Stimulated activated CD8-positive, alpha-beta memory T cell treated with anti-CD3 and anti-CD28 coated beads, Interleukin-15, amount 100 ng/mL, for 48 hours (primary cell): ENCODE results near the gene MYO9B.
"Not testable (repeated sequence)": the region's sequence is repeated elsewhere in the genome, so short reads cannot be mapped to it uniquely, and the experiment has no call there.

Source experiments
- DNase-seq, 2 donors: peaks; one replicate each; pipeline ENCODE4 v3.0.0-alpha.2; 2020; ENCODE audit warnings: low read depth in 2 of 2

Gene MYO9B

GRCh38 chr19:17180997-17181702 lies 105.6 kb downstream of the MYO9B start:
- no peak for DNase-seq

DNA sequence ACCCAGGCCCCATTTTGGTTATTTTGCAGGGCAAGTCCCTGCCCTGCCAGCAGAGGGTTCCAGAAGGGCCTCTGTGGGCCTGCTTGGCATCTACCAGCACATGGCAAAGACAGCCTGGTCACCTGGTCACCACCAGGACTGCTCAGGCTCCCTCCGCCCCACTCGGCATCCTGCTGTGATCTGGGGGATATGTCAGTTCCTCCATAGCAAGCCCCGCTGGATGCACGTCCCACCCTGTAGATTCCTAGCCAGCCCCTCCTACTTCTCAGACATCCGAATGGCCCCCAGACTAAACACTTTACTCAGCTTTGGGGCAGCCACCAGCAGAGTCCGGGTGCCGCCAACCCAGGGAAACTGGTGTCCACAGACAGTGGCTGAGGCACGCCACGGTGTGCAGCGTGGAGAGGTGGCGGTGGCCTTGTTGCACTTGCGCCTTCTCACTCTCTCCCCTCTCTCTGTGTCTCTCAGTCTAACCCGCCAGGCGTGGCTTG lies 107.7 kb downstream of the MYO9B start:
- DNase-seq: no peak

DNA sequence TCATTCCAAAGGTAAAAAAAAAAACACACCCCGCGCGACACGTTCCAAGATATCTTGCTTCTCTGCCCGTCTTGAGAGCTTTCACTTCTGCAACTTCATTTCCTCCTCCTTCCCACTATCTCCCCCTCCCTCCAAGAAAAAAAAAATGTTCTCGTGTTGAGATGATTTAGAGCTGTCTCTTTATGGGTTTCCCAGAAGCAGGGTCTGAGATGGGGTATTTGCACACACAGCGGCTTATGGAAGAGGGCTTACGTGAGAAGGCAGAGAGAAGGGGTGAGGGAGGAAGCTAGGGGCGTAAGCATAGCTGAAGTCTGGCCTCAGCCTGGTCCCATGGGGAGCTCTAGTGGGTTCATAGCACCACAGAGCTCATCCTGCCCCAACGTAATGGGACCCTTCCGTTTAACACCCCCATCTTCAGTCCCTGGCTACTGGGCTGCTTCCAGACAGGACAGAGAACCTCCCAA lies 108.3 kb downstream of the MYO9B start:
- no peak for DNase-seq

DNA sequence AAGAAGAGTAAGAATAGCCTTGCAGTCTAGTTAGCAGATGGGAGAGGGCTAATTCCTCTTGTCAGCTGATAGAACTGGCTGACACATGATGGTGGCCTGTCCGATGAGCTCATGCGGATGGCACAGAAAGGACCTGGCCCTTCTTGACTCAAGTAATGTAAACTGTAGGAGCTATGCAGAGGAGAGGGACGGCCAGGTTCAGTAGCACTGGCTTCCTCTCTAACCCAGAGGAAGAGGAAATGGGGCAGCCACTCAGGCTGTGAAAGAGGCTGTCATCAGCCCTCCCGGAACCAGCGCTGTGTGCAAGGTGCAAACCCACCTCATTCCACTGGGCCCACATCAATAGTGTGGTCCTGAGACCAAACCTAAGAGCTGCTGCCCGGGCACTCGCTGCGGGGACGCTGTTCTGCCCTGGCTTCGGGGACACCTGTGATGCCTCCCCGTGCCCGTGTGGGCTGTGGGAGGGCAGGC lies 108.8 kb downstream of the MYO9B start:
- no peak for DNase-seq

DNA sequence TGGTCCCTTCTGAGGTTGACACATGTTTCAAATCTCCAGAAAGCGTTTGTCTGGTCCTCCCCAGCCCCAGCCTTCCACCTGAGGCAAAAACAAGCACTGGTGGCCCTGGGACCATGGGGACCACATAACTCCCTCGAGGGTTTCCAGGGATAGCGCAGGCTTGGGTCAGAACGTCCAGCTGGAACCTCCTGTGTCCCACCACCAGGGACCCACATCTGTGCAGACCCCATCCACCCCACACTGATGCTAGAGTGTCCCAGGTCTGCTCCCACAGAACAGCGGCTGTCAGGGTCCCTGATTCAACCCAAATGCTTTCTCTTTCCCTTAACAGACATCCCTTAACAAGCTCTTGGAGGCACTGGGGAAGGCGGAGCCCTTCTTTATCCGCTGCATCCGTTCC lies 110.0 kb downstream of the MYO9B start:
- DNase-seq: no peak

GRCh38 chr19:17191736-17192135 lies 116.2 kb downstream of the MYO9B start:
- not testable (repeated sequence) for DNase-seq

- no peak for DNase-seq
Observed at GRCh38 chr19:17192751-17193150, 117.2 kb downstream of the MYO9B start.

DNA sequence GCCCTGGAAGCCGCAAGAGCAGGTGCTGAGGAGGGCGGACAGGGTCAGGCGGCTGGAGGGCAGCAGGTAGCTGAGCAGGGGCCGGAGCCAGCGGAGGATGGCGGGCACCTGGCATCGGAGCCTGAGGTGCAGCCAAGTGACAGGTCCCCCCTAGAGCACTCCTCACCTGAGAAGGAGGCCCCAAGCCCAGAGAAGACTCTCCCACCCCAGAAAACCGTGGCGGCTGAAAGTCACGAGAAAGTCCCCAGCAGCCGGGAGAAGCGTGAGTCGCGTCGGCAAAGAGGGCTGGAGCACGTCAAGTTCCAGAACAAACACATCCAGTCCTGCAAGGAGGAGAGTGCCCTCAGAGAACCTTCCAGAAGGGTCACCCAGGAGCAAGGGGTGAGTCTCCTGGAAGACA lies 119.0 kb downstream of the MYO9B start:
- DNase-seq: no peak

- no peak for DNase-seq
Observed at GRCh38 chr19:17195106-17195505, 119.5 kb downstream of the MYO9B start.

GRCh38 chr19:17196610-17197009 lies 121.0 kb downstream of the MYO9B start:
- DNase-seq: no peak

DNA sequence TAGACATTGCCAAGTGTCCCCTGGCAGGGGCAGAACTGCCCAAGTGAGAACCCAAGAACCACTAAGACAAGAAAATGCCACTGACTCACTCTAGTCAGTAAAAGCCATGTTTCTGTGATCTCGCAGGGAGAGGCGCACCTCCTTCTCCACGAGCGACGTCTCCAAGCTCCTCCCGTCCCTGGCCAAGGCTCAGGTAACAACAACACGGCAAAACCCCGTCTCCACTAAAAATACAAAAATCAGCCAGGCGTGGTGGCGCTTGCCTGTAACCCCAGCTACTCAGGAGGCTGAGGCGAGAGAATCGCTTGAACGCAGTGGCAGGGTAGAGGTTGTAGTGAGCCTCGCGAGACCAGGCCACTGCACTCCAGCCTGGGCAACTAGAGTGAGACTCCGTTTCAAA lies 122.1 kb downstream of the MYO9B start:
- DNase-seq: no peak

DNA sequence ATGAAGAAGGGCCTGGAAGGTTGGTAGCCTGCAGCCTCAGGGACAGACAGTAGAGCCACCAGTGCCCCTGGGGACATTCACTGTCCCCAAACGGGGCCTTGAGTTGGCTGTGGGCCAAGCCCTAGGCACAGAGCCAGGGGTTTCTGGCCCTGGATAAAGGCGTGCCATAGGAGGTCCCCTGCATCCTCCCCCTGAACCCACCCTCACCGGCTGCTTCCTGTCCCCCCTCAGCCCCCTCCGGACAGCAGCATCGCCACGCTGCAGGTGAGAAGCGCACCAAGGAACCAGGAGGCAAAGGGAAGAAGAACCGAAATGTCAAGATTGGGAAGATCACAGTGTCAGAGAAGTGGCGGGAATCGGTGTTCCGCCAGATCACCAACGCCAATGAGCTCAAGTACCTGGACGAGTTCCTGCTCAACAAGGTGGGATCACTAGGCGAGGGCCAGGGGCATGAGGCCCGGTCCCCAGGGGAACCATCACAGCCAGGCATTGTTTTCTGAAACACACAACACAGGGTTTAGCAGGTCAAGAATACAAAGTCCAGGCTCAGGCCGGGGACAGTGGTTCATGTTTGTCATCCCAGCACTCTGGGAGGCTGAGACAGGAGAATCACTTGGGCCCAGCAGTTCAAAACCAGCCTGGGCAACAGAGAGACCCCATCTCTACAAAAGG lies 125.0 kb downstream of the MYO9B start:
- no peak for DNase-seq

DNA sequence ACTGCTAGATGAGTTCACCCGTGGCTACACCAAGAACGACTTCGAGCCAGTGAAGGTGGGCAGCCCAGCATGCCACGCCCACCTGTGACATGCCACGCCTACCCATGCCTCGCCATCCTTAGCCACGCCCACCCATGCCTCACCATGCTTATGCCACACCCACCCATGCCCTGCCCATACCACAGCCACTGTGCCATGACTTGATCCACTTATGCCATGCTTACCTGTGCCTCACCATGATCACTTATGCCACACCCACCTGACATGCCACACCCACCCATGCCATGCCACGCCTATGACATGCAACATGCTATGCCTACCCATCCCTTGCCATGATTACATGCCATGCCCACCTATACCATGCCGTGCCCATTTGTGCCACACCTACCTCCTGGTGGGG lies 126.7 kb downstream of the MYO9B start:
- DNase-seq: no peak

DNA sequence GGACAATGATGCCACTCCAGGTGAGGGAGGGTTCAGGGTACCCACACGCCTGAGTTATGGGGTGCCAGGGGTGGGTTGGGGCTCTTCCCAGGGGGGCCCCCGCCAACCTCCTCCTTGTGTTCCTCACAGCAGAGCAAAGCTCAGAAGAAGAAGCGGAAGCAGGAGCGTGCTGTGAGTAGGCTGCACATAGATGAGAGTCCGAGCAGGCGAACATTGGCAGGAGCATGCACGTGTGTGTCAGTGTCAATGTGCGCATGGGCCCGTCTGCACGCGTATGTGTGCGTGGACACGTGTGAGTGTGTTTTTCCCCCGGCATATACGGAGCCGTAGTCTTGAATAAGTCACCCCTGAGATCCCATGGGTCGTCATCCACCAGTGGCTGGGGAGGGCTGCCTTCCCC lies 127.1 kb downstream of the MYO9B start:
- no peak for DNase-seq

DNA sequence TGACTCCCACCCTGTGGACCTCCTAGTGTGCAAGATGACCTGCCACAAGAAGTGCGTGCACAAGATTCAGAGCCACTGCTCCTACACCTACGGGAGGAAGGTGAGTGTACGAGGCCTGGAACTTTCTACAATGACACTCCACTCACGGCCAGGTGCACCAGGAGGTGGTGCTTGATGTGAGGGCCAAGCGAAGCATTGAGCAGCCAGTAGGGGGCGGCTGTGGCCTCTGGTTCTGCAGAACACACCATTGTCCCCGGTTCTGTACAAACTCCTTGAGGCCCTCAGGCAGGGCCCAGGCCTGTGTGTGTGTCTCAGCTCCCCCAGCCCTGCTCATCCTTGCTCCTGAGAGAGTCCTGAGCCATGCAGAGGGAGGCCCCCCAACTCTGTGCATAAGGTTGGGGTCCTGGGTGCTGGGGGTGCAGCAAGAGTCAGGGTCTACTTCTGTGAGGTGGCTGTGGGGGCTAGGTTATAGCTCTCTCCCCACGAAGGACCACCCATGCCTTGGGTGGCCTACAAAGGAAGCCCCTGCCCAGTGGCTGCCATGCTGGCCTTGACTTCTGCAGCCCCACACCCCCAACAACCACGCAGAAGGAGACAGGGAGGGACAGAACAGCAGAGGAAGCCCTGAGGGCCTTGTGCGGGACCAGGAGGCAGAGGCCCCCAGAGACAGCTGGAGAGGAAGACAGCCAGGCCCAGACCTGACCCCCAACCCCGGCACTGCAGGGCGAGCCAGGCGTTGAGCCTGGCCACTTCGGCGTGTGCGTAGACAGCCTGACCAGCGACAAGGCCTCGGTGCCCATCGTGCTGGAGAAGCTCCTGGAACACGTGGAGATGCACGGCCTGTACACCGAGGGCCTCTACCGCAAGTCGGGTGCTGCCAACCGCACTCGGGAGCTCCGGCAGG lies 129.9 kb downstream of the MYO9B start:
- no peak for DNase-seq

GRCh38 chr19:17206736-17207581 lies 131.4 kb downstream of the MYO9B start:
- DNase-seq: no peak

- DNase-seq: peak; percentile 50 to 54
Observed at GRCh38 chr19:17209126-17210036, 133.8 kb downstream of the MYO9B start.

DNA sequence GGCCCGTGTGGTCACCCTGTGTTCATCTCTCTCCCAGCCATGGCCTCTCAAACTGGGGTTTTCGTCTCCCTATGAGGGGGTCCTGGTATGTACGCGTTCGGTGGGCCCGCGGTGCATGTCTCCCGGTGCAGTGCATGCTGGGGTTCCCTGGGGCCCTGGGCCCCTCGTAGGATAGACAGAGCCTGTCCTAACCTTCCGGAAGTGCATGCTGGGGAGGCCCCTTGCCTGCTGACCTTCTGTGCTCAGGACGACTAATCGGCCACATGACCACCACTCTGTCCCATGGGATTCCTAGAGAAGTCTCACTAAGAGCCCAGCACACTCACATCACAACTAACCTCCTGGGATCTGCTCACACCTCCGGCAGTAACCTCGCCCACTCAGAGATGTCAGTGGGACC lies 134.7 kb downstream of the MYO9B start:
- DNase-seq: no peak

GRCh38 chr19:17211547-17212446 lies 136.2 kb downstream of the MYO9B start:
- DNase-seq: no peak
